WI38 (cell line): ENCODE data around the gene CUL4A.
"Not testable (repeated sequence)": the region's sequence is repeated elsewhere in the genome, so short reads cannot be mapped to it uniquely, and the experiment has no call there.

Experiments
- H3K4me3 ChIP-seq: 2 replicates; pipeline ENCODE4 v1.5.1; 2011; ENCODE audit warnings: low read depth, mild to moderate bottlenecking, control low read depth, low read length
- TF ChIP-seq, protein P1 (sequence below): IDR thresholded peaks from 2 replicates; pipeline ENCODE4 v1.5.1; 2012; ENCODE audit warnings: low read depth, mild to moderate bottlenecking, control low read depth, low read length

Gene CUL4A

DNA sequence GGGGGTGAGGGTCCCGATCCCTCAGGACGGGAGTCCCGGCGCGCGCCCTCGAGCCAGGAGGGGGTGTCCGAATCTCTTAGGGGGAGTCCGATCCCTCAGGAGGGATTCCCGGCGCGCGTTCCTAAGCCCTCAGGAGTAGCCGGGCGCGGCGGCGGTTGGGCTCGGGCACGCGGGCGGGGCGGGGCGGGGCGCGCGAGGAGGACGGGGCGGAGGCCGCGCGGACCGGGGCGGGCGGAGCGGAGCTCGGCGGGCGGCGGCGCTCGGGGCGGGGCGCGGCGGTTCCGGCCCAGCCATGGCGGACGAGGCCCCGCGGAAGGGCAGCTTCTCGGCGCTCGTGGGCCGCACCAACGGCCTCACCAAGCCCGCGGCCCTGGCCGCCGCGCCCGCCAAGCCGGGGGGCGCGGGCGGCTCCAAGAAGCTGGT lies at the start of gene CUL4A:
TSS of gene CUL4A (plus strand) at position 278 of the 423 bp plus-strand sequence. CDS start at position 293, 15 bp downstream.
- TF ChIP-seq, protein P1, sequence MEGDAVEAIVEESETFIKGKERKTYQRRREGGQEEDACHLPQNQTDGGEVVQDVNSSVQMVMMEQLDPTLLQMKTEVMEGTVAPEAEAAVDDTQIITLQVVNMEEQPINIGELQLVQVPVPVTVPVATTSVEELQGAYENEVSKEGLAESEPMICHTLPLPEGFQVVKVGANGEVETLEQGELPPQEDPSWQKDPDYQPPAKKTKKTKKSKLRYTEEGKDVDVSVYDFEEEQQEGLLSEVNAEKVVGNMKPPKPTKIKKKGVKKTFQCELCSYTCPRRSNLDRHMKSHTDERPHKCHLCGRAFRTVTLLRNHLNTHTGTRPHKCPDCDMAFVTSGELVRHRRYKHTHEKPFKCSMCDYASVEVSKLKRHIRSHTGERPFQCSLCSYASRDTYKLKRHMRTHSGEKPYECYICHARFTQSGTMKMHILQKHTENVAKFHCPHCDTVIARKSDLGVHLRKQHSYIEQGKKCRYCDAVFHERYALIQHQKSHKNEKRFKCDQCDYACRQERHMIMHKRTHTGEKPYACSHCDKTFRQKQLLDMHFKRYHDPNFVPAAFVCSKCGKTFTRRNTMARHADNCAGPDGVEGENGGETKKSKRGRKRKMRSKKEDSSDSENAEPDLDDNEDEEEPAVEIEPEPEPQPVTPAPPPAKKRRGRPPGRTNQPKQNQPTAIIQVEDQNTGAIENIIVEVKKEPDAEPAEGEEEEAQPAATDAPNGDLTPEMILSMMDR = no peak
- peak within 1 kb of the TSS; percentile 88 for H3K4me3 ChIP-seq

DNA sequence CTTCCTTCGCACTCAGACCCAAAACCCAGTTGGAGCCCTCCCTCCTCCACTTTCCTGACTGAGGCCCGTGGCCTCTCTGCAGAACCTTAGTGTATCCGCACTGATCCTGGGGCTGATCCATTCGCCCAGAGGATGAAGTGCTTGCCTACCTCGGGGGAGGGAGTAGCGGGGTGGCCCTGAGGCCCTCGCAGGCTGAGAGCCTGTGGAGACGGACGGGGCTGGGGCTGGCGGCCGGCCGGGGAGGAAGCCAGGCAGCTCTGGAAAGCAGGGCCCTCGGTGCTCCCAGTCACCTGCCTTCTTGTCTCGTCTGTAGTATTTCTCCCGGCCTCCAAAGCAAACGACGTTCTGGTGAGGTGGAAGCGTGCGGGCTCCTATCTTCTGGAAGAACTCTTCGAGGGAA lies 49.7 kb upstream of the CUL4A start:
- no peak overlapping the region for H3K4me3 ChIP-seq
- TF ChIP-seq, protein P1 = no peak

DNA sequence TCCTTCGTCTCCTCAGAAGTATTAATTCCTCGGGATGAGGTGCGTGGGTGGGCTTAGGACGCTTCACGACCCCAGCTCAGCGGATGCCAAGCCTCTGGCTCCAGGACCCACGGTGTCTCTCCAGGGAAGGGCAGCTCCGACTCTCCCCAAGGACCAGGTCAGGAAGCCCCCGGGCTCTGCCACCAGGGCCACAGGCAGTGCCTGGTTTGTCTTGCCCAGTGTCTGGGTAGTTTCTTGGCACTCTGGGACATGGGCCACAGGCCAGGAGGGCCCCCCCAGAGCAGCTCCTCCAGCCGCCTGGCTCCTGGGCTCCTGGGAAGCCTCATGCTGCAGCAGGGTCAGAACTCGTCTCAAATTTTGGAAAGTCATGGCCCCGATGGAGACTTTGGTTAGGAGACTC lies 48.4 kb upstream of the CUL4A start:
- H3K4me3 ChIP-seq = no peak overlapping the region
- TF ChIP-seq, protein P1 = no peak

DNA sequence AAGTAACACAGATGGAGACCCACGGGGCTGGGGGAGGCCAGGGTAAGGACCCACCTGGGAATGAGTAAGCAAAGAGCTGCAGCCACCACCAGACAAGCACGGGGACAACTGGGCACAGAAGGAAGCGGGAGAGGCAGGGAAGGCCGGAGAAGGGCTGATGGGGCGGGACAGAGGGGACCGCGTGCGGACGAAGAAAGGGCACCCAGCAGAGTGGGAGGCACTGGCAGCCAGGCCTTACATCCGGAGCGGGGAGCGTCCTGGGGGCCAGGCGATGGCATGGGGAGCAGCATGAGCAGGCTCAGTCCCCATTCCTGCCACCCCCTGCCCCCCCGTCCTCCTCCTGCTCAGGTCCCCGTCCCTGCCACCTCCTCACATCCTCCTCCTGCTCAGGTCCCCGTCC lies 48.0 kb upstream of the CUL4A start:
- H3K4me3 ChIP-seq = no peak overlapping the region
- TF ChIP-seq, protein P1 = no peak

DNA sequence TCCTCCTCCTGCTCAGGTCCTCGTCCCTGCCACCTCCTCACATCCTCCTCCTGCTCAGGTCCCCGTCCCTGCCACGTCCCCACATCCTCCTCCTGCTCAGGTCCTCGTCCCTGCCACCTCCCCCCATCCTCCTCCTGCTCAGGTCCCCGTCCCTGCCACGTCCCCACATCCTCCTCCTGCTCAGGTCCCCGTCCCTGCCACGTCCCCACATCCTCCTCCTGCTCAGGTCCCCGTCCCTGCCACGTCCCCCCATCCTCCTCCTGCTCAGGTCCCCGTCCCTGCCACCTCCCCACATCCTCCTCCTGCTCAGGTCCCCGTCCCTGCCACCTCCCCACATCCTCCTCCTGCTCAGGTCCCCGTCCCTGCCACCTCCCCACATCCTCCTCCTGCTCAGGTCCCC lies 47.4 kb upstream of the CUL4A start:
- H3K4me3 ChIP-seq = not testable (repeated sequence)

DNA sequence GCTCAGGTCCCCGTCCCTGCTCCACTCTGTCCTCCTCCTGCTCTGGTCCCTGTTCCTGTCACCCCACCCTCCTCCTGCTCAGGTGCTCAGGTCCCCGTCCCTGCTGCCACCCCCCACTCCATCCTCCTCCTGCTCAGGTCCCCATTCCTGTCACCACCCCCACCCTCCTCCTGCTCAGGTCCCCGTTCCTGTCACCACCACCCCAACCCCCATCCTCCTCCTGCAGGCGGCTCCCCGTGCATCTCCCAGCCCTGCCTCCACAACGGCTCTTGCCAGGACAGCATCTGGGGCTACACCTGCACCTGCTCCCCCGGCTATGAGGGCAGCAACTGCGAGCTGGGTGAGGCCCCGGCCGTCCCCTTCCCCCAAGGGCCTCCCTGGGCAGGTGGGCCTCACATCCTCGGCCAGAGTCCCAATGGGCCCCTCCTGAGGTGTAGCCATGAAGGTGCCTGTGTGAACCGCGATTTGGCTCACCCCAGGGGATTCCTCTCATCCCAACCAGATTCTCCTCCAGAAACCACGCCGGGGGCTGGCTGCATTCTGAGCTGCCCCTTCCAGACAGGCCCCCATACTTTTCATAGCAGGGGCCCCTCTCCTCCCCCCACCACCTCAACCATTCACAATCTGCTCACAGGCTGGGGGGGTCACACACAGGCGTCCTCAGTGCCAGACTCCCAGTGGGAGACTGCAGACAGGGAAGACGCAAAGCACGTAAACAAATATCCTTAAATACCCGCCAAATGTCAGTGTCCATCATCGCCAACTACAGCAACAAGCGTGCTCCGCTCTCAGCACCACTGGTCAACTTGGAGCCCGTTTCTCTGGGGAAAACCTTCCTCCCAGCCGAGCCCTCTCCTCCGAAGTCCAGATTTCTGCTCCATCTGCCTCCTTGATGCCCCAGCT lies 46.4 kb upstream of the CUL4A start:
- TF ChIP-seq, protein P1 = no peak
- no peak overlapping the region for H3K4me3 ChIP-seq

DNA sequence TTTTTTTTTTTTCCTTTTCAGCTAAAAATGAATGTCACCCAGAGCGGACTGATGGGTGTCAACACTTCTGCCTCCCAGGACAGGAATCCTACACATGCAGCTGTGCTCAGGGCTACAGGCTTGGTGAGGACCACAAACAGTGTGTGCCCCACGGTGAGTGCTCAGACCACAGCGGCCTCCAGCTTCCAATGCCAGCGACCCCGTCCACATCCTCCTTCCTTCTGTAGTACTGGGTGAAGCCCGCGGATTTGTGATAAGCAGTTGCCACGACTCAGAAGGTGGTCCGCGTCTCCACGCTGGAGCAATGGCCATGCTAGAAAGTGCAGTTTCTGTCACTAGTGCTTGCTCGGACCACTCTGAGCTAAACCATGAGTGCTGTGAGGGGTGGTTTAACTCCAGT lies 44.9 kb upstream of the CUL4A start:
- TF ChIP-seq, protein P1 = no peak
- no peak overlapping the region for H3K4me3 ChIP-seq
